Erythroblast (primary cell): ENCODE data around the gene ENPEP.

ENCODE experiments used
- GATA1 ChIP-seq: IDR thresholded peaks from 2 replicates; pipeline ENCODE4 v1.6.1; 2011; ENCODE audit warnings: low read depth, mild to moderate bottlenecking, control low read depth, low read length, moderate library complexity
- POLR2A ChIP-seq: IDR thresholded peaks from 2 replicates; pipeline ENCODE4 v1.6.1; 2011; ENCODE audit warnings: mild to moderate bottlenecking, low read length

DNA sequence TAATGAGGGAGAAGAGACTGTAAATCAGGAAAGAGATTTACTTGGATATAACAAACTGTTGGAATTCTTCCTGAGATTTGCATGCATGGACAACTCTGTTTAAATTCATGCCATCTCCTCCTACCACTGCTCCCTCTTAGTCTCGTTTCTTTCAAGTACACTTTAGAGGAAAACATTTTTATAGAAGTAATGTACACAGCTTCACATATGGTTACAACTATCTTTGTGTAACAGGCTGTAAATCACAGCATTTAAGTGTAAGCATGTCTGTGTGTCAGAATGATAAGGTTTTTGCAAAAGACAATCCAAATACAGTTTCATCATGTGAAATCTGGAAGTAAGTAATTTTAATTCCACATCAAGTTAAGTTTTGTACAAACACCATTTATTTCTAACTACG lies 21.5 kb upstream of the ENPEP start:
- no peak for TF ChIP-seq POLR2A
- no peak for TF ChIP-seq GATA1
